ENCODE results near the gene THOC6. TPM values are rescaled to one million over a fixed set of nuclear protein-coding genes. Genes with fewer than 3 reads are reported as not detected.

Gene THOC6
- total and polyA plus RNA-seq, 2 experiments from 2014 or later, result 71.4 to 90.6 TPM

DNA sequence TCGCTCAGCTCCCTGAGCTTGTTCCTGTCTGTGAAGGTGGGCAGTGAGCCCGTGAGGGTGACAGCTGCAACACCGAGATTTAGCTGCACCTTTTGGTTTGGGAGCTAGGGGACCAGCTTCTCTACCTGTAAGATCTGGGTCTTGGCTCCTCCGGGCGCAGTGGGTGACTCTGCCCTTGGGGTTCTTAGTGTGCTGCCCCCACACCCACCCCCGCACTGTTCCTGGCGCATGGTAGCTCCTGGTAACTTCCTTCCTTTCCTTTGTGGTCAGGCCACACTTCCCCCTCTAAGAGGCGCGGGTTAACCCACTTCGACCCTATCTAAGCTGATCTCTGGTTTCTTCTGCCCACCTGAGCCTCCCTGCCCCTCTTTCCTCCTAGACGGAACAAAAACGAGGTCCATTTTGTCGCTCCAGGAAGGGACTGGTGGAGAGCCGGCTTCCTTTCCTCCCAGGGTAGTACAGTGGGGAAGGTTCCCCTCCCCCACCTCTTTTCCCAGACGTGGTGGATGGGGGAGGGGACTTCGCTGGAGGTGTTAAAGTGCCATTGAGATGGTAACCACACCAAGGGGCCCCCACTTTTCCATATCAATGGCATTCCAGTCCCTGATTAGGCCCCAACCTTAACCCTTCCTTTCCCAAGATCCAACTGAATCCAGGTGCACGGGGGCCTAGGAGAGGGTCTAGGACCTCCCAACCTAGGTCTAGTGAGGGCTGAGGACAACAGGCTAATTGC lies 15.7 kb upstream of the THOC6 start:
- H3K4me1 Mint-ChIP-seq, result peaks cover 51% of the 10 kb centered on the region
- no peaks in the 10 kb centered on the region for H3K9me3 Mint-ChIP-seq
- H3K36me3 Mint-ChIP-seq (ENCODE audit: low read depth), result peaks cover 9% of the 10 kb centered on the region; the same call in 2 of the 3 replicates
- no peaks in the 10 kb centered on the region; the same call in 1 of the 2 replicates for H3K79me2 ChIP-seq (replicated peaks; ENCODE audit: insufficient read depth)
- peak overlapping the region; percentile 55 for H3K4me3 ChIP-seq
- H3K27ac ChIP-seq (ENCODE audit: low read depth), result peak overlapping the region; percentile 100
- H3K4me3 Mint-ChIP-seq, result peak overlapping the region; percentile 82
- peak overlapping the region; percentile 90 for H3K4me2 ChIP-seq
- H3K27ac Mint-ChIP-seq, result peak overlapping the region; percentile 100
- peak; percentile 99 for DNase-seq (ENCODE audit: low spot score)
- H3K4me1 ChIP-seq (ENCODE audit: insufficient read depth), result peaks cover 67% of the 10 kb centered on the region
- peaks cover 42% of the 10 kb centered on the region for H3K27me3 Mint-ChIP-seq (ENCODE audit: insufficient read depth, low read depth, poor library complexity)
- H4K20me1 ChIP-seq (replicated peaks; ENCODE audit: insufficient read depth), result no peaks in the 10 kb centered on the region
- ATAC-seq, result peak; percentile 23
- no peak overlapping the region for H2AFZ ChIP-seq
- peaks cover 11% of the 10 kb centered on the region for H3K27me3 ChIP-seq (ENCODE audit: insufficient read depth)
- H3F3A ChIP-seq (replicated peaks; ENCODE audit: low read depth), result peaks cover 43% of the 10 kb centered on the region
- no peaks in the 10 kb centered on the region for H3K36me3 ChIP-seq (ENCODE audit: insufficient read depth)
- H3K9me2 ChIP-seq (ENCODE audit: insufficient read depth), result no peaks in the 10 kb centered on the region
- TF ChIP-seq CREB1 (CRISPR knock-in tag; IDR thresholded peaks at IDR 0.05; ENCODE audit: low read depth) (peak; percentile 87), NANOG (IDR thresholded peaks at IDR 0.05; ENCODE audit: borderline replicate concordance) (peak; percentile 90), POLR2AphosphoS5 (IDR thresholded peaks at IDR 0.05; ENCODE audit: low read depth) (peak; percentile 63), STAT1 (IDR thresholded peaks at IDR 0.05; ENCODE audit: unreplicated experiment) (no peak), EZH2 (IDR thresholded peaks at IDR 0.05; ENCODE audit: low read depth, unreplicated experiment) (no peak), EZH2phosphoT487 (IDR thresholded peaks at IDR 0.05; ENCODE audit: unreplicated experiment) (no peak), JUNB (IDR thresholded peaks at IDR 0.05; ENCODE audit: unreplicated experiment) (no peak), ZNF331 (CRISPR knock-in tag; IDR thresholded peaks at IDR 0.05; ENCODE audit: low read depth) (0 out of 2 replicates have a peak, but pooled peaks have one; percentile 31), ZNF114 (CRISPR knock-in tag; IDR thresholded peaks at IDR 0.05) (peak; percentile 91; the same call in 1 of the 2 replicates)
- TF ChIP-seq, protein P1, sequence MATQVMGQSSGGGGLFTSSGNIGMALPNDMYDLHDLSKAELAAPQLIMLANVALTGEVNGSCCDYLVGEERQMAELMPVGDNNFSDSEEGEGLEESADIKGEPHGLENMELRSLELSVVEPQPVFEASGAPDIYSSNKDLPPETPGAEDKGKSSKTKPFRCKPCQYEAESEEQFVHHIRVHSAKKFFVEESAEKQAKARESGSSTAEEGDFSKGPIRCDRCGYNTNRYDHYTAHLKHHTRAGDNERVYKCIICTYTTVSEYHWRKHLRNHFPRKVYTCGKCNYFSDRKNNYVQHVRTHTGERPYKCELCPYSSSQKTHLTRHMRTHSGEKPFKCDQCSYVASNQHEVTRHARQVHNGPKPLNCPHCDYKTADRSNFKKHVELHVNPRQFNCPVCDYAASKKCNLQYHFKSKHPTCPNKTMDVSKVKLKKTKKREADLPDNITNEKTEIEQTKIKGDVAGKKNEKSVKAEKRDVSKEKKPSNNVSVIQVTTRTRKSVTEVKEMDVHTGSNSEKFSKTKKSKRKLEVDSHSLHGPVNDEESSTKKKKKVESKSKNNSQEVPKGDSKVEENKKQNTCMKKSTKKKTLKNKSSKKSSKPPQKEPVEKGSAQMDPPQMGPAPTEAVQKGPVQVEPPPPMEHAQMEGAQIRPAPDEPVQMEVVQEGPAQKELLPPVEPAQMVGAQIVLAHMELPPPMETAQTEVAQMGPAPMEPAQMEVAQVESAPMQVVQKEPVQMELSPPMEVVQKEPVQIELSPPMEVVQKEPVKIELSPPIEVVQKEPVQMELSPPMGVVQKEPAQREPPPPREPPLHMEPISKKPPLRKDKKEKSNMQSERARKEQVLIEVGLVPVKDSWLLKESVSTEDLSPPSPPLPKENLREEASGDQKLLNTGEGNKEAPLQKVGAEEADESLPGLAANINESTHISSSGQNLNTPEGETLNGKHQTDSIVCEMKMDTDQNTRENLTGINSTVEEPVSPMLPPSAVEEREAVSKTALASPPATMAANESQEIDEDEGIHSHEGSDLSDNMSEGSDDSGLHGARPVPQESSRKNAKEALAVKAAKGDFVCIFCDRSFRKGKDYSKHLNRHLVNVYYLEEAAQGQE (IDR thresholded peaks at IDR 0.05; ENCODE audit: unreplicated experiment), result peak; percentile 36
- TF ChIP-seq, protein P2, sequence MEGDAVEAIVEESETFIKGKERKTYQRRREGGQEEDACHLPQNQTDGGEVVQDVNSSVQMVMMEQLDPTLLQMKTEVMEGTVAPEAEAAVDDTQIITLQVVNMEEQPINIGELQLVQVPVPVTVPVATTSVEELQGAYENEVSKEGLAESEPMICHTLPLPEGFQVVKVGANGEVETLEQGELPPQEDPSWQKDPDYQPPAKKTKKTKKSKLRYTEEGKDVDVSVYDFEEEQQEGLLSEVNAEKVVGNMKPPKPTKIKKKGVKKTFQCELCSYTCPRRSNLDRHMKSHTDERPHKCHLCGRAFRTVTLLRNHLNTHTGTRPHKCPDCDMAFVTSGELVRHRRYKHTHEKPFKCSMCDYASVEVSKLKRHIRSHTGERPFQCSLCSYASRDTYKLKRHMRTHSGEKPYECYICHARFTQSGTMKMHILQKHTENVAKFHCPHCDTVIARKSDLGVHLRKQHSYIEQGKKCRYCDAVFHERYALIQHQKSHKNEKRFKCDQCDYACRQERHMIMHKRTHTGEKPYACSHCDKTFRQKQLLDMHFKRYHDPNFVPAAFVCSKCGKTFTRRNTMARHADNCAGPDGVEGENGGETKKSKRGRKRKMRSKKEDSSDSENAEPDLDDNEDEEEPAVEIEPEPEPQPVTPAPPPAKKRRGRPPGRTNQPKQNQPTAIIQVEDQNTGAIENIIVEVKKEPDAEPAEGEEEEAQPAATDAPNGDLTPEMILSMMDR (conservative IDR thresholded peaks at IDR 0.05; ENCODE audit: low read depth in 2 of 2), result no peak
- TF ChIP-seq, protein P3, sequence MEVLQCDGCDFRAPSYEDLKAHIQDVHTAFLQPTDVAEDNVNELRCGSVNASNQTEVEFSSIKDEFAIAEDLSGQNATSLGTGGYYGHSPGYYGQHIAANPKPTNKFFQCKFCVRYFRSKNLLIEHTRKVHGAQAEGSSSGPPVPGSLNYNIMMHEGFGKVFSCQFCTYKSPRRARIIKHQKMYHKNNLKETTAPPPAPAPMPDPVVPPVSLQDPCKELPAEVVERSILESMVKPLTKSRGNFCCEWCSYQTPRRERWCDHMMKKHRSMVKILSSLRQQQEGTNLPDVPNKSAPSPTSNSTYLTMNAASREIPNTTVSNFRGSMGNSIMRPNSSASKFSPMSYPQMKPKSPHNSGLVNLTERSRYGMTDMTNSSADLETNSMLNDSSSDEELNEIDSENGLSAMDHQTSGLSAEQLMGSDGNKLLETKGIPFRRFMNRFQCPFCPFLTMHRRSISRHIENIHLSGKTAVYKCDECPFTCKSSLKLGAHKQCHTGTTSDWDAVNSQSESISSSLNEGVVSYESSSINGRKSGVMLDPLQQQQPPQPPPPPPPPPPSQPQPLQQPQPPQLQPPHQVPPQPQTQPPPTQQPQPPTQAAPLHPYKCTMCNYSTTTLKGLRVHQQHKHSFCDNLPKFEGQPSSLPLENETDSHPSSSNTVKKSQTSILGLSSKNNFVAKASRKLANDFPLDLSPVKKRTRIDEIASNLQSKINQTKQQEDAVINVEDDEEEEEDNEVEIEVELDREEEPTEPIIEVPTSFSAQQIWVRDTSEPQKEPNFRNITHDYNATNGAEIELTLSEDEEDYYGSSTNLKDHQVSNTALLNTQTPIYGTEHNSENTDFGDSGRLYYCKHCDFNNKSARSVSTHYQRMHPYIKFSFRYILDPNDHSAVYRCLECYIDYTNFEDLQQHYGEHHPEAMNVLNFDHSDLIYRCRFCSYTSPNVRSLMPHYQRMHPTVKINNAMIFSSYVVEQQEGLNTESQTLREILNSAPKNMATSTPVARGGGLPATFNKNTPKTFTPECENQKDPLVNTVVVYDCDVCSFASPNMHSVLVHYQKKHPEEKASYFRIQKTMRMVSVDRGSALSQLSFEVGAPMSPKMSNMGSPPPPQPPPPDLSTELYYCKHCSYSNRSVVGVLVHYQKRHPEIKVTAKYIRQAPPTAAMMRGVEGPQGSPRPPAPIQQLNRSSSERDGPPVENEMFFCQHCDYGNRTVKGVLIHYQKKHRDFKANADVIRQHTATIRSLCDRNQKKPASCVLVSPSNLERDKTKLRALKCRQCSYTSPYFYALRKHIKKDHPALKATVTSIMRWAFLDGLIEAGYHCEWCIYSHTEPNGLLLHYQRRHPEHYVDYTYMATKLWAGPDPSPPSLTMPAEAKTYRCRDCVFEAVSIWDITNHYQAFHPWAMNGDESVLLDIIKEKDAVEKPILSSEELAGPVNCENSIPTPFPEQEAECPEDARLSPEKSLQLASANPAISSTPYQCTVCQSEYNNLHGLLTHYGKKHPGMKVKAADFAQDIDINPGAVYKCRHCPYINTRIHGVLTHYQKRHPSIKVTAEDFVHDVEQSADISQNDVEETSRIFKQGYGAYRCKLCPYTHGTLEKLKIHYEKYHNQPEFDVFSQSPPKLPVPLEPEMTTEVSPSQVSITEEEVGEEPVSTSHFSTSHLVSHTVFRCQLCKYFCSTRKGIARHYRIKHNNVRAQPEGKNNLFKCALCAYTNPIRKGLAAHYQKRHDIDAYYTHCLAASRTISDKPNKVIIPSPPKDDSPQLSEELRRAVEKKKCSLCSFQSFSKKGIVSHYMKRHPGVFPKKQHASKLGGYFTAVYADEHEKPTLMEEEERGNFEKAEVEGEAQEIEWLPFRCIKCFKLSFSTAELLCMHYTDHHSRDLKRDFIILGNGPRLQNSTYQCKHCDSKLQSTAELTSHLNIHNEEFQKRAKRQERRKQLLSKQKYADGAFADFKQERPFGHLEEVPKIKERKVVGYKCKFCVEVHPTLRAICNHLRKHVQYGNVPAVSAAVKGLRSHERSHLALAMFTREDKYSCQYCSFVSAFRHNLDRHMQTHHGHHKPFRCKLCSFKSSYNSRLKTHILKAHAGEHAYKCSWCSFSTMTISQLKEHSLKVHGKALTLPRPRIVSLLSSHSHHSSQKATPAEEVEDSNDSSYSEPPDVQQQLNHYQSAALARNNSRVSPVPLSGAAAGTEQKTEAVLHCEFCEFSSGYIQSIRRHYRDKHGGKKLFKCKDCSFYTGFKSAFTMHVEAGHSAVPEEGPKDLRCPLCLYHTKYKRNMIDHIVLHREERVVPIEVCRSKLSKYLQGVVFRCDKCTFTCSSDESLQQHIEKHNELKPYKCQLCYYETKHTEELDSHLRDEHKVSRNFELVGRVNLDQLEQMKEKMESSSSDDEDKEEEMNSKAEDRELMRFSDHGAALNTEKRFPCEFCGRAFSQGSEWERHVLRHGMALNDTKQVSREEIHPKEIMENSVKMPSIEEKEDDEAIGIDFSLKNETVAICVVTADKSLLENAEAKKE (CRISPR knock-in tag; IDR thresholded peaks at IDR 0.05), result no peak
- TF ChIP-seq, protein P4, sequence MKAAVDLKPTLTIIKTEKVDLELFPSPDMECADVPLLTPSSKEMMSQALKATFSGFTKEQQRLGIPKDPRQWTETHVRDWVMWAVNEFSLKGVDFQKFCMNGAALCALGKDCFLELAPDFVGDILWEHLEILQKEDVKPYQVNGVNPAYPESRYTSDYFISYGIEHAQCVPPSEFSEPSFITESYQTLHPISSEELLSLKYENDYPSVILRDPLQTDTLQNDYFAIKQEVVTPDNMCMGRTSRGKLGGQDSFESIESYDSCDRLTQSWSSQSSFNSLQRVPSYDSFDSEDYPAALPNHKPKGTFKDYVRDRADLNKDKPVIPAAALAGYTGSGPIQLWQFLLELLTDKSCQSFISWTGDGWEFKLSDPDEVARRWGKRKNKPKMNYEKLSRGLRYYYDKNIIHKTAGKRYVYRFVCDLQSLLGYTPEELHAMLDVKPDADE (IDR thresholded peaks at IDR 0.05), result peak; percentile 73

Data from GM23338 (cell line).